Choroid plexus epithelial cell (primary cell): ENCODE data around the gene CAT.

Experiments
- DNase-seq: peaks from one replicate; pipeline ENCODE4 v3.0.0-alpha.2; 2010; ENCODE audit warnings: low read depth
- H3K4me3 ChIP-seq: 2 replicates; pipeline ENCODE4 v1.5.1; 2011; ENCODE audit warnings: low read depth, mild to moderate bottlenecking, control low read depth, low read length, moderate library complexity
- CTCF ChIP-seq: conservative IDR thresholded peaks from 2 replicates; pipeline ENCODE4 v1.5.1; 2011; ENCODE audit warnings: low read depth, mild to moderate bottlenecking, control low read depth, inconsistent platforms, low read length, moderate library complexity

The CAT gene

GRCh38 chr11:34404280-34404679, 34.5 kb upstream of the CAT start:
- H3K4me3 ChIP-seq = no peak overlapping the region
- no peak for DNase-seq
- TF ChIP-seq CTCF = no peak

GRCh38 chr11:34405079-34405858, 33.5 kb upstream of the CAT start:
- TF ChIP-seq CTCF = no peak
- no peak for DNase-seq
- H3K4me3 ChIP-seq = no peak overlapping the region

GRCh38 chr11:34406413-34406812, 32.3 kb upstream of the CAT start:
- DNase-seq = no peak
- no peak for TF ChIP-seq CTCF
- no peak overlapping the region for H3K4me3 ChIP-seq

GRCh38 chr11:34407121-34407813, 31.5 kb upstream of the CAT start:
- TF ChIP-seq CTCF = no peak
- no peak for DNase-seq
- H3K4me3 ChIP-seq = no peak overlapping the region

GRCh38 chr11:34408580-34409172, 30.1 kb upstream of the CAT start:
- DNase-seq = no peak
- H3K4me3 ChIP-seq = no peak overlapping the region
- TF ChIP-seq CTCF = no peak

- DNase-seq = no peak
- no peak for TF ChIP-seq CTCF
- no peak overlapping the region for H3K4me3 ChIP-seq
Measured at GRCh38 chr11:34411111-34411510, 27.6 kb upstream of the CAT start.
